Measurements from ENCODE around the gene FAM168A. TPM values are rescaled to one million over a fixed set of nuclear protein-coding genes. Genes with fewer than 3 reads are reported as not detected.

The FAM168A gene
- total RNA-seq, 1 experiment from 2014 or later = 25.9 TPM

DNA sequence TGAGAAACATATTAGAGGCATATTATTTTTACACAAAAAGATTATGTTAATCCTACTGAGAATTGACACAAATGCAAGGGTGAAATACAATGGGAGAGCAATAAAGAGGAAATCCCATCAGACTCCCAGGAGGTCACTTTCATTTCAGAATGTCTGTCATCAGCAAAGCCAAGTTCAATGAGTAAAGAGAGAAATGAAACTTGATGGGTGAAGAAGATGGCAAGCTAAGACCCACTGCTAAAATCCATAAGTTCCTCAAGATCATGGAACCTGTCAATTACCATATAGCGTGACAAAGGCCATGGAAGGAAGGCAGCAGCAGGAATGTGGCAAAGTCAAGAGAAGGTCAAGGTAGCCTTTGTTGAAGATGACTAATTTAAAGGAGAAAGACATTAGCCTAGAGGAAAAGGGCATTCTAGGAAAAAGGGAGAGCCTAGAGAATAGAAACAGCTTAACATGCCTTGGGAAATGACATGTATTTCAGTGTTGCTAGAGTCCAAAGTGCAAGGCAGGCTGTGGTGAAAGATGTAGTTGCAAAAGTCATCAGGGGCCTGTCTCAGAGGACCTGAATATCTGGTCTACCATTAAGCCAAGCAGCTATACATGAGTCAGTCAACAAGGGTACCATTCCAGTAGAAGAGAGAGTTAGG, 43.1 kb downstream of the FAM168A start:
- peaks cover 40% of the 10 kb centered on the region for H3K4me1 Mint-ChIP-seq
- POLR2A ChIA-PET = interaction anchor here (1.1 kb wide), 1 partner anchor 15 kb away, joined by 3 read pairs; no protein-coding TSS in a partner anchor
- TF ChIP-seq, protein P1, sequence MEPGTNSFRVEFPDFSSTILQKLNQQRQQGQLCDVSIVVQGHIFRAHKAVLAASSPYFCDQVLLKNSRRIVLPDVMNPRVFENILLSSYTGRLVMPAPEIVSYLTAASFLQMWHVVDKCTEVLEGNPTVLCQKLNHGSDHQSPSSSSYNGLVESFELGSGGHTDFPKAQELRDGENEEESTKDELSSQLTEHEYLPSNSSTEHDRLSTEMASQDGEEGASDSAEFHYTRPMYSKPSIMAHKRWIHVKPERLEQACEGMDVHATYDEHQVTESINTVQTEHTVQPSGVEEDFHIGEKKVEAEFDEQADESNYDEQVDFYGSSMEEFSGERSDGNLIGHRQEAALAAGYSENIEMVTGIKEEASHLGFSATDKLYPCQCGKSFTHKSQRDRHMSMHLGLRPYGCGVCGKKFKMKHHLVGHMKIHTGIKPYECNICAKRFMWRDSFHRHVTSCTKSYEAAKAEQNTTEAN (CRISPR knock-in tag; IDR thresholded peaks at IDR 0.05) = no peak
- TF ChIP-seq SMAD3 (CRISPR knock-in tag; IDR thresholded peaks at IDR 0.05; ENCODE audit: borderline replicate concordance) (no peak), ELF4 (CRISPR knock-in tag; IDR thresholded peaks at IDR 0.05; ENCODE audit: low read depth) (no peak), FOXJ3 (CRISPR knock-in tag; IDR thresholded peaks at IDR 0.05; ENCODE audit: borderline replicate concordance) (no peak), IRF2 (CRISPR knock-in tag; IDR thresholded peaks at IDR 0.05; ENCODE audit: borderline replicate concordance, low read depth) (no peak), CREB1 (CRISPR knock-in tag; IDR thresholded peaks at IDR 0.05) (no peak), NR2C2 (CRISPR knock-in tag; IDR thresholded peaks at IDR 0.05) (no peak), CREM (CRISPR knock-in tag; IDR thresholded peaks at IDR 0.05) (no peak), ZNF396 (CRISPR knock-in tag; IDR thresholded peaks at IDR 0.05; ENCODE audit: borderline replicate concordance) (no peak)
- TF ChIP-seq, protein P2, sequence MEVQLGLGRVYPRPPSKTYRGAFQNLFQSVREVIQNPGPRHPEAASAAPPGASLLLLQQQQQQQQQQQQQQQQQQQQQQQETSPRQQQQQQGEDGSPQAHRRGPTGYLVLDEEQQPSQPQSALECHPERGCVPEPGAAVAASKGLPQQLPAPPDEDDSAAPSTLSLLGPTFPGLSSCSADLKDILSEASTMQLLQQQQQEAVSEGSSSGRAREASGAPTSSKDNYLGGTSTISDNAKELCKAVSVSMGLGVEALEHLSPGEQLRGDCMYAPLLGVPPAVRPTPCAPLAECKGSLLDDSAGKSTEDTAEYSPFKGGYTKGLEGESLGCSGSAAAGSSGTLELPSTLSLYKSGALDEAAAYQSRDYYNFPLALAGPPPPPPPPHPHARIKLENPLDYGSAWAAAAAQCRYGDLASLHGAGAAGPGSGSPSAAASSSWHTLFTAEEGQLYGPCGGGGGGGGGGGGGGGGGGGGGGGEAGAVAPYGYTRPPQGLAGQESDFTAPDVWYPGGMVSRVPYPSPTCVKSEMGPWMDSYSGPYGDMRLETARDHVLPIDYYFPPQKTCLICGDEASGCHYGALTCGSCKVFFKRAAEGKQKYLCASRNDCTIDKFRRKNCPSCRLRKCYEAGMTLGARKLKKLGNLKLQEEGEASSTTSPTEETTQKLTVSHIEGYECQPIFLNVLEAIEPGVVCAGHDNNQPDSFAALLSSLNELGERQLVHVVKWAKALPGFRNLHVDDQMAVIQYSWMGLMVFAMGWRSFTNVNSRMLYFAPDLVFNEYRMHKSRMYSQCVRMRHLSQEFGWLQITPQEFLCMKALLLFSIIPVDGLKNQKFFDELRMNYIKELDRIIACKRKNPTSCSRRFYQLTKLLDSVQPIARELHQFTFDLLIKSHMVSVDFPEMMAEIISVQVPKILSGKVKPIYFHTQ (CRISPR knock-in tag; IDR thresholded peaks at IDR 0.05) = no peak
- TF ChIP-seq, protein P3, sequence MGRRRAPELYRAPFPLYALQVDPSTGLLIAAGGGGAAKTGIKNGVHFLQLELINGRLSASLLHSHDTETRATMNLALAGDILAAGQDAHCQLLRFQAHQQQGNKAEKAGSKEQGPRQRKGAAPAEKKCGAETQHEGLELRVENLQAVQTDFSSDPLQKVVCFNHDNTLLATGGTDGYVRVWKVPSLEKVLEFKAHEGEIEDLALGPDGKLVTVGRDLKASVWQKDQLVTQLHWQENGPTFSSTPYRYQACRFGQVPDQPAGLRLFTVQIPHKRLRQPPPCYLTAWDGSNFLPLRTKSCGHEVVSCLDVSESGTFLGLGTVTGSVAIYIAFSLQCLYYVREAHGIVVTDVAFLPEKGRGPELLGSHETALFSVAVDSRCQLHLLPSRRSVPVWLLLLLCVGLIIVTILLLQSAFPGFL (CRISPR knock-in tag; IDR thresholded peaks at IDR 0.05; ENCODE audit: borderline replicate concordance) = no peak
- TF ChIP-seq, protein P4, sequence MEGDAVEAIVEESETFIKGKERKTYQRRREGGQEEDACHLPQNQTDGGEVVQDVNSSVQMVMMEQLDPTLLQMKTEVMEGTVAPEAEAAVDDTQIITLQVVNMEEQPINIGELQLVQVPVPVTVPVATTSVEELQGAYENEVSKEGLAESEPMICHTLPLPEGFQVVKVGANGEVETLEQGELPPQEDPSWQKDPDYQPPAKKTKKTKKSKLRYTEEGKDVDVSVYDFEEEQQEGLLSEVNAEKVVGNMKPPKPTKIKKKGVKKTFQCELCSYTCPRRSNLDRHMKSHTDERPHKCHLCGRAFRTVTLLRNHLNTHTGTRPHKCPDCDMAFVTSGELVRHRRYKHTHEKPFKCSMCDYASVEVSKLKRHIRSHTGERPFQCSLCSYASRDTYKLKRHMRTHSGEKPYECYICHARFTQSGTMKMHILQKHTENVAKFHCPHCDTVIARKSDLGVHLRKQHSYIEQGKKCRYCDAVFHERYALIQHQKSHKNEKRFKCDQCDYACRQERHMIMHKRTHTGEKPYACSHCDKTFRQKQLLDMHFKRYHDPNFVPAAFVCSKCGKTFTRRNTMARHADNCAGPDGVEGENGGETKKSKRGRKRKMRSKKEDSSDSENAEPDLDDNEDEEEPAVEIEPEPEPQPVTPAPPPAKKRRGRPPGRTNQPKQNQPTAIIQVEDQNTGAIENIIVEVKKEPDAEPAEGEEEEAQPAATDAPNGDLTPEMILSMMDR (IDR thresholded peaks at IDR 0.05) = no peak
- no peaks in the 10 kb centered on the region for H3K9me3 Mint-ChIP-seq
- no peak for DNase-seq (ENCODE audit: low spot score)
- H3K36me3 Mint-ChIP-seq = no peaks in the 10 kb centered on the region
- CTCF ChIA-PET = interaction anchor here (1.0 to 1.5 kb wide), 3 partner anchors 9 to 75 kb away, joined by 3 to 10 read pairs (median 3); no protein-coding TSS in a partner anchor
- peak overlapping the region; percentile 80 for H3K27ac Mint-ChIP-seq
- ATAC-seq = 0 out of 2 replicates have a peak, but pooled peaks have one; percentile 38
- no peaks in the 10 kb centered on the region for H3K27me3 Mint-ChIP-seq (ENCODE audit: low read depth)
- H3K4me3 Mint-ChIP-seq = no peak overlapping the region

DNA sequence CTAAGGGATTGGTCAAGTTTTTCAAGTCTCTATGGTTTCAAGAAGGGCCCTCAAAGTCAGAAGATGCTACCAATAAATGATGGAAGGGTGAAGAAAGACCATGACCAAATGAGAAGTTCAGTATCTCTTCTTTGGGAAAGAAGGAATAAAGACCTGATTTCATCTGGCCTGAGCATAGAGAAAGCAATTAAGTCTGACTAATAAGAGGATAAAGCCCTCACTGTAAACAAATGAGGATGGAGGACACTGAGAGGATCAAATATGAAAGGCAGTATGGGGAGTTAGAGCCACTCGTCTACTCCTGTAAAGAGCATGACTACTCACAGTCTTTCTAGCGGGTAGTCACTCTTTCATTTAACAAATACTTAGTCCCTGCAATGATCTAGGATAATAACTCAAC, 44.6 kb downstream of the FAM168A start:
- CTCF ChIA-PET = no interaction called here
- H3K4me3 Mint-ChIP-seq = no peak overlapping the region
- TF ChIP-seq NR3C1 (CRISPR knock-in tag; conservative IDR thresholded peaks at IDR 0.05; ENCODE audit: low read depth) (no peak), FOXK1 (CRISPR knock-in tag; IDR thresholded peaks at IDR 0.05) (no peak), ZNF138 (CRISPR knock-in tag; conservative IDR thresholded peaks at IDR 0.05) (no peak), ZBTB21 (CRISPR knock-in tag; IDR thresholded peaks at IDR 0.05; ENCODE audit: borderline replicate concordance) (no peak), RORB (CRISPR knock-in tag; IDR thresholded peaks at IDR 0.05) (no peak), NR1H2 (CRISPR knock-in tag; IDR thresholded peaks at IDR 0.05) (no peak), PRRX2 (CRISPR knock-in tag; IDR thresholded peaks at IDR 0.05) (no peak), ZNF423 (CRISPR knock-in tag; IDR thresholded peaks at IDR 0.05) (no peak), SP1 (CRISPR knock-in tag; conservative IDR thresholded peaks at IDR 0.05) (no peak)
- TF ChIP-seq, protein P5, sequence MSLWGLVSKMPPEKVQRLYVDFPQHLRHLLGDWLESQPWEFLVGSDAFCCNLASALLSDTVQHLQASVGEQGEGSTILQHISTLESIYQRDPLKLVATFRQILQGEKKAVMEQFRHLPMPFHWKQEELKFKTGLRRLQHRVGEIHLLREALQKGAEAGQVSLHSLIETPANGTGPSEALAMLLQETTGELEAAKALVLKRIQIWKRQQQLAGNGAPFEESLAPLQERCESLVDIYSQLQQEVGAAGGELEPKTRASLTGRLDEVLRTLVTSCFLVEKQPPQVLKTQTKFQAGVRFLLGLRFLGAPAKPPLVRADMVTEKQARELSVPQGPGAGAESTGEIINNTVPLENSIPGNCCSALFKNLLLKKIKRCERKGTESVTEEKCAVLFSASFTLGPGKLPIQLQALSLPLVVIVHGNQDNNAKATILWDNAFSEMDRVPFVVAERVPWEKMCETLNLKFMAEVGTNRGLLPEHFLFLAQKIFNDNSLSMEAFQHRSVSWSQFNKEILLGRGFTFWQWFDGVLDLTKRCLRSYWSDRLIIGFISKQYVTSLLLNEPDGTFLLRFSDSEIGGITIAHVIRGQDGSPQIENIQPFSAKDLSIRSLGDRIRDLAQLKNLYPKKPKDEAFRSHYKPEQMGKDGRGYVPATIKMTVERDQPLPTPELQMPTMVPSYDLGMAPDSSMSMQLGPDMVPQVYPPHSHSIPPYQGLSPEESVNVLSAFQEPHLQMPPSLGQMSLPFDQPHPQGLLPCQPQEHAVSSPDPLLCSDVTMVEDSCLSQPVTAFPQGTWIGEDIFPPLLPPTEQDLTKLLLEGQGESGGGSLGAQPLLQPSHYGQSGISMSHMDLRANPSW (CRISPR knock-in tag; conservative IDR thresholded peaks at IDR 0.05; ENCODE audit: low read depth) = no peak
- TF ChIP-seq, protein P6, sequence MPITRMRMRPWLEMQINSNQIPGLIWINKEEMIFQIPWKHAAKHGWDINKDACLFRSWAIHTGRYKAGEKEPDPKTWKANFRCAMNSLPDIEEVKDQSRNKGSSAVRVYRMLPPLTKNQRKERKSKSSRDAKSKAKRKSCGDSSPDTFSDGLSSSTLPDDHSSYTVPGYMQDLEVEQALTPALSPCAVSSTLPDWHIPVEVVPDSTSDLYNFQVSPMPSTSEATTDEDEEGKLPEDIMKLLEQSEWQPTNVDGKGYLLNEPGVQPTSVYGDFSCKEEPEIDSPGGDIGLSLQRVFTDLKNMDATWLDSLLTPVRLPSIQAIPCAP (CRISPR knock-in tag; IDR thresholded peaks at IDR 0.05) = no peak
- TF ChIP-seq, protein P4 (IDR thresholded peaks at IDR 0.05) = no peak

More for the DNA sequence above, 44.6 kb downstream of the FAM168A start:
- H3K27me3 Mint-ChIP-seq (ENCODE audit: low read depth) = no peaks in the 10 kb centered on the region
- H3K36me3 Mint-ChIP-seq = no peaks in the 10 kb centered on the region
- H3K4me1 Mint-ChIP-seq = peaks cover 40% of the 10 kb centered on the region
- no peaks in the 10 kb centered on the region for H3K9me3 Mint-ChIP-seq
- ATAC-seq (no peak), DNase-seq (ENCODE audit: low spot score) (no peak)
- H3K27ac Mint-ChIP-seq = no peak overlapping the region
- POLR2A ChIA-PET = no interaction called here
